ENCODE data around the gene FAM136A.

- TF ChIP-seq CTCF (IDR thresholded peaks at IDR 0.05; ENCODE audit: low read length), result no peak; the same call in 1 of the 2 replicates
- no peak for TF ChIP-seq EZH2 (optimal IDR thresholded peaks at IDR 0.05; ENCODE audit: low read depth, low read length)
These were observed 1.0 kb downstream of the FAM136A start for GRCh38 chr2:70300771-70301343.

Measured in MM.1S (cell line).